Regular cardiac myocyte (primary cell): ENCODE data around the gene FAT3. TPM values are rescaled to one million over a fixed set of nuclear protein-coding genes. Genes with fewer than 3 reads are reported as not detected.

Experiments used
- total RNA-seq: library from RNA; depleted of rRNA; stranded (reverse); fragments of >200 nt; gene quantifications from 2 replicates; pipeline ENCODE4 v1.2.3, GENCODE V29; 2014

FAT3 gene
- 5.0 and 7.3 TPM in 2 replicates for total RNA-seq

DNA sequence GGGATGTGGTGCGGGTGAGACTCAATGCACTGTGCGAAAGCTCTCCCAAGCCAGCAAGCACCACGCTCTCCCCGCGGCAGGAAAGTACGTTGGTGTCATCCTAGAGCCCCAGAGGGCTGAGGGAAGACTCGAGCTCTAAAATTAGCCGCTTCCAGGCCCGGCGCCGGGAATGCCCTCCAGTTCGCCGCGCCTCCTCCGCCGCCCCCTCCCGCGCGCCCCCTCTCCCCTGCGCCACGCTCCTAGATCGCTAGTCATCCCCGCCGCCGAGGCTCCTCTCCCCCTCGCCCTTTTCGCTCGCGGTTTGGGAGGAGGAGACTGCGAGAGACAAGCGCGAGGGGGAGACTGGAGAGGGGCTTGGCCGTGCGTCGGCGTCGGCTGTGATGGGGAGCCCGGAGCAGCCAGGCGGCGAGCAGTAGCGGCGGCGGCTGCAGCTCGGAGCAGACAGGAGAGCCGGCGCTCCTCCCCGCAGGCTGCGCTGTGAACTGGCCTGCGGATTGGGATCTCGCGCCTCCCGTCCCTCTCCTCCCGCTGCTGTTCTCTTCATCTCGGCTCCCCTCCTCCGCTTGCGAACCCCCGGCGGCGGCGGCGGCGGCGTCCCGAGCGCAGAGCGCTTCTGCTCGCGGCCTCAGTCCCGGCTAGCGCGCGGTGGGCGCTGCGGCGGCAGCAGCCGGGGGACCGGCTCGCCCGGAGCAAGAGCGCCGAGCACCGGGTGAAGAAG, at the start of gene FAT3:
TSS of gene FAT3 (plus strand) at position 412 of the 718 bp plus-strand sequence. CDS start 127,295 bp downstream, outside the sequence.

